Measurements from ENCODE around the gene MSI2. TPM values are rescaled to one million over a fixed set of nuclear protein-coding genes. Genes with fewer than 3 reads are reported as not detected.

The MSI2 gene
- total and polyA plus RNA-seq, 2 donors (not counting 1 experiment from before 2014, with no cell fraction given): 16.1 to 196 TPM

GRCh38 chr17:57572600-57572999, 316.3 kb downstream of the MSI2 start:
- H3K9ac ChIP-seq (ENCODE audit: low read length): no peak overlapping the region
- no peak overlapping the region for H3K27ac ChIP-seq (ENCODE audit: low read length in 2 of 2)
- H3K36me3 ChIP-seq (replicated peaks in 1 of 2; ENCODE audit: control extremely low read depth in 1 of 2, control insufficient read depth in 1 of 2, extremely low read depth in 1 of 2, insufficient read depth in 2 of 2, low read length in 1 of 2): peaks cover 0 to 2% of the 10 kb centered on the region in 2 experiments
- H3K4me2 ChIP-seq (replicated peaks; ENCODE audit: low read depth, low read length, poor library complexity, severe bottlenecking): no peak overlapping the region
- peaks cover 6% of the 10 kb centered on the region for H3K4me1 Mint-ChIP-seq
- no peaks in the 10 kb centered on the region for H3K9me3 ChIP-seq (ENCODE audit: control extremely low read depth in 1 of 3, control insufficient read depth in 2 of 3, insufficient read depth in 1 of 3, low read length in 2 of 3)
- no peak overlapping the region for H3K4me3 ChIP-seq (ENCODE audit: control extremely low read depth in 1 of 5, extremely low read depth in 1 of 5, insufficient read depth in 1 of 5, low read depth in 2 of 5, low read length in 4 of 5)
- peaks cover 3% of the 10 kb centered on the region for H4K20me1 ChIP-seq (ENCODE audit: control insufficient read depth, insufficient read depth, low read length, poor library complexity, severe bottlenecking)
- H3K9me3 Mint-ChIP-seq (ENCODE audit: insufficient read depth): no peaks in the 10 kb centered on the region
- peaks cover under 1% of the 10 kb centered on the region in 2 donors for H3K4me1 ChIP-seq (ENCODE audit: control insufficient read depth in 2 of 2, insufficient read depth in 2 of 2, low read length in 2 of 2)
- ATAC-seq (ENCODE audit: low read depth) (no peak), DNase-seq (no peak)
- ChIA-PET POLR2A (no interaction called here), CTCF (interaction anchor here (0.8 to 1.6 kb wide), 3 partner anchors 19 to 99 kb away, joined by 3 to 4 read pairs (median 3); no protein-coding TSS in a partner anchor)
- no peak overlapping the region for H3K4me3 Mint-ChIP-seq
- peaks cover 6% of the 10 kb centered on the region for H3K79me2 ChIP-seq (ENCODE audit: control insufficient read depth, insufficient read depth, low read length)
- H3K27me3 Mint-ChIP-seq: no peaks in the 10 kb centered on the region
- no peaks in the 10 kb centered on the region for H3K27me3 ChIP-seq (replicated peaks in 1 of 4; ENCODE audit: control extremely low read depth in 1 of 4, control insufficient read depth in 3 of 4, insufficient read depth in 4 of 4, low read length in 3 of 4)
- 97% methylated on average over 12 of the region's 13 CpGs for WGBS (ENCODE audit: insufficient coverage)
- TF ChIP-seq EZH2 (IDR thresholded peaks at IDR 0.05; ENCODE audit: borderline replicate concordance, insufficient read depth, low read depth, low read length, poor library complexity, severe bottlenecking) (no peak), CTCF (IDR thresholded peaks at IDR 0.05) (no peak)
- intact Hi-C loops (cut with micrococcal nuclease): no loop called here
- H3K27ac Mint-ChIP-seq: no peak overlapping the region
- no peak overlapping the region for H2AFZ ChIP-seq (ENCODE audit: insufficient read depth, low read depth, low read length, poor library complexity, severe bottlenecking)

- Histone ChIP-seq H3K4me3 (ENCODE audit: control extremely low read depth in 1 of 5, extremely low read depth in 1 of 5, insufficient read depth in 1 of 5, low read depth in 2 of 5, low read length in 4 of 5) (no peak overlapping the region), H3K4me1 (ENCODE audit: control insufficient read depth in 2 of 2, insufficient read depth in 2 of 2, low read length in 2 of 2) (peaks cover 9 to 13% of the 10 kb centered on the region in 2 donors), H3K79me2 (ENCODE audit: control insufficient read depth, insufficient read depth, low read length) (peaks cover 3% of the 10 kb centered on the region), H4K20me1 (ENCODE audit: control insufficient read depth, insufficient read depth, low read length, poor library complexity, severe bottlenecking) (peaks cover 7% of the 10 kb centered on the region), H2AFZ (ENCODE audit: insufficient read depth, low read depth, low read length, poor library complexity, severe bottlenecking) (no peak overlapping the region), H3K27me3 (replicated peaks in 1 of 4; ENCODE audit: control extremely low read depth in 1 of 4, control insufficient read depth in 3 of 4, insufficient read depth in 4 of 4, low read length in 3 of 4) (no peaks in the 10 kb centered on the region), H3K9ac (ENCODE audit: low read length) (no peak overlapping the region), H3K36me3 (replicated peaks in 1 of 2; ENCODE audit: control extremely low read depth in 1 of 2, control insufficient read depth in 1 of 2, extremely low read depth in 1 of 2, insufficient read depth in 2 of 2, low read length in 1 of 2) (peaks cover 0 to 2% of the 10 kb centered on the region in 2 experiments), H3K27ac (ENCODE audit: low read length in 2 of 2) (no peak overlapping the region), H3K9me3 (ENCODE audit: control extremely low read depth in 1 of 3, control insufficient read depth in 2 of 3, insufficient read depth in 1 of 3, low read length in 2 of 3) (no peaks in the 10 kb centered on the region), H3K4me2 (replicated peaks; ENCODE audit: low read depth, low read length, poor library complexity, severe bottlenecking) (no peak overlapping the region)
- WGBS (ENCODE audit: insufficient coverage): 100% methylated on average over 3 of the region's 4 CpGs
- intact Hi-C loops (cut with micrococcal nuclease): no loop called here
- TF ChIP-seq CTCF (IDR thresholded peaks at IDR 0.05) (no peak), EZH2 (IDR thresholded peaks at IDR 0.05; ENCODE audit: borderline replicate concordance, insufficient read depth, low read depth, low read length, poor library complexity, severe bottlenecking) (no peak)
- Mint-ChIP-seq H3K9me3 (ENCODE audit: insufficient read depth) (no peaks in the 10 kb centered on the region), H3K27me3 (no peaks in the 10 kb centered on the region), H3K4me1 (peaks cover 19% of the 10 kb centered on the region), H3K4me3 (no peak overlapping the region), H3K27ac (no peak overlapping the region)
- ChIA-PET CTCF (no interaction called here), POLR2A (no interaction called here)
- ATAC-seq (ENCODE audit: low read depth) (no peak), DNase-seq (no peak)
Measured at GRCh38 chr17:57574040-57574513, 317.8 kb downstream of the MSI2 start.

Measured in B cell (primary cell).